ENCODE results near the gene AMIGO1.

AMIGO1 gene

GRCh38 chr1:109488696-109489095, 20.8 kb downstream of the AMIGO1 start:
- no peak for TF ChIP-seq TAF1 (IDR thresholded peaks at IDR 0.05; ENCODE audit: borderline replicate concordance, low read depth, low read length)
- no peak for TF ChIP-seq POLR2A (IDR thresholded peaks at IDR 0.05; ENCODE audit: low read depth, low read length)
- no peak for TF ChIP-seq POLR2AphosphoS5 (IDR thresholded peaks at IDR 0.05; ENCODE audit: low read depth, low read length)
- DNase-seq (ENCODE audit: insufficient read length) (no peak), FAIRE-seq (no peak)

DNA sequence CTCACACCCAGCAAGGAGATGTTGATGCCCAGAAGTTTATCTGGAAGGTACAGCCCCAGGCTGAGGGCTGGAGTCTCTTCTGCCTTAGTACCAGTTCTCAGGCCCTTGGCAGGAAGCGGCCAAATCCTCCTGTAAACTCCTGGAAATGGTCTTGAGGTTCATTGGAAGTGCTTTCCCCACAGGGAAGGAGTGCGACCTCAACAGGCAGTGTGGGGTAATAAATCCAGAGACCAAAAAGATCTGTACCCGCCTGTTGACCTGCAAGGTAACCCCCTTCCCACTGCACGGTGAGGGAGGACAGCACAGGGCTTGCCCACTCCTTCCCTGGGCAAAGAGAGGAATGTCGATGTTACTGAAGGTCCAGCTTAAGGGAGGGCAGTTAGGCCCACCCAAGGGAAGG, 21.3 kb downstream of the AMIGO1 start:
- FAIRE-seq: no peak
- TF ChIP-seq POLR2AphosphoS5 (IDR thresholded peaks at IDR 0.05; ENCODE audit: low read depth, low read length) (no peak), TAF1 (IDR thresholded peaks at IDR 0.05; ENCODE audit: borderline replicate concordance, low read depth, low read length) (no peak)
- no peak for DNase-seq (ENCODE audit: insufficient read length)

DNA sequence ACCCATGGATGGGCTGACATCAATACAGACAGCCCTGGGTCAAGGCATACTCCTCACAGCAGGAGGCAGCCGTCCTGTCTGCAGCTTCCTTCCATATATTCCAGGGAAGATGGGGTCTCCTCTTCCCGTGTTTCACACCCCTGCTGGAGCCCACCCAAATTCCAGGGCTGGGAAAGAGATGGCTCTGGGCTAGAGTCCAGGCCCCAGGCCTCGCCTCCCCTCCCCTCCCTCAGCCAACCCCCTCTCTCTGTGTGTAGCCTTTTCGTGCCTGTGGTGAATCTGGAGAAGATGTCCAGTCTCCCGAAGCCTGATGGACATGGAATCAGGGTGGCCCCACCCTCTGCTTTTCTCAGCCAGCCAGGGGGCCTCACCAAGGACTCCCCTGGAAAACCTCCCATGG, 22.3 kb downstream of the AMIGO1 start:
- DNase-seq (ENCODE audit: insufficient read length): no peak
- TF ChIP-seq POLR2A (IDR thresholded peaks at IDR 0.05; ENCODE audit: low read depth, low read length) (no peak), POLR2AphosphoS5 (IDR thresholded peaks at IDR 0.05; ENCODE audit: low read depth, low read length) (no peak), TAF1 (IDR thresholded peaks at IDR 0.05; ENCODE audit: borderline replicate concordance, low read depth, low read length) (no peak)
- no peak for FAIRE-seq

DNA sequence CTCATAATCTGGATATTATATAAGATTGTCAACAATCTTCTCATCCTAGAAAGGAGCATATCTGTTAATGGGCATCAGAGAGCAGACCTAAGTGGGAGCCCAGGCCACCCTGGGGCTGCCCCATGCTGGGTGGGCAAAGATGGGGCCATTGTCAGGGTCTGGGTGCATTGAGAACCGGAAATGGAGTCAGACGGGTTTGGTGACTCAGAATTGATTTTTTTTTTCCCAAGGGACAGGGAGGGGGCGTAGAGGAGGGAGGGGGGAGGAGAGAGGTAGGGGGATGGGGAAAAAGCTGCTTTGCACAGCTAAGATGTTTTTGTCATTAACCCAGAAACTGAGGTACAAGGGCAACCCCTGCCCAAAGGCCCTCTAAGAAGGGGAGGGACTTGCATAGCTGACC, 24.5 kb downstream of the AMIGO1 start:
- TF ChIP-seq TAF1 (IDR thresholded peaks at IDR 0.05; ENCODE audit: borderline replicate concordance, low read depth, low read length) (no peak), POLR2AphosphoS5 (IDR thresholded peaks at IDR 0.05; ENCODE audit: low read depth, low read length) (no peak), POLR2A (IDR thresholded peaks at IDR 0.05; ENCODE audit: low read depth, low read length) (no peak)
- FAIRE-seq (no peak), DNase-seq (ENCODE audit: insufficient read length) (no peak)

DNA sequence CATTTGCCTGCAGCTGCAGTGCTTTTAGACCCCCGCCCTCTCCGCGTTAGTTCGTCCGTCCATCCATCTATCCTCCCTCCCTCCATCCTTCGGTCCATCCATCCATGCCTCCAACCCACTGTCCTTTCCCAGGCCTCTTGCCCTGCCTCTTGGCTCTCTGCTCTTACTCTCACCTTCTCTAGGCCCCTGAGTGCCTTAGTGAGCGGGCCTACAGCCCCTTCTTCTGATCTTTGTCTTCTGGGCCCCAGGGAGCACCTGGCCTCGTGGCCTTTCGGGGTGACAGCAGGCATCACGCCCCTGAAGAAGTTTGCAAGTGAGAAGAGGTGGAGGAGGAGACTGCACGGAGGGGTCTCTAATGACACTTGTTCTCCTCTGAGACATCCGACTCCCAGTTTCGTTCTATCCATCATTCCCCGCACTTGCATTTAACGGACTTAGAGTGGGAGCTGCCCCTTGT, 25.0 kb downstream of the AMIGO1 start:
- FAIRE-seq (no peak), DNase-seq (ENCODE audit: insufficient read length) (no peak)
- TF ChIP-seq TAF1 (IDR thresholded peaks at IDR 0.05; ENCODE audit: borderline replicate concordance, low read depth, low read length) (no peak), POLR2AphosphoS5 (IDR thresholded peaks at IDR 0.05; ENCODE audit: low read depth, low read length) (no peak), POLR2A (IDR thresholded peaks at IDR 0.05; ENCODE audit: low read depth, low read length) (no peak)

- TF ChIP-seq POLR2AphosphoS5 (IDR thresholded peaks at IDR 0.05; ENCODE audit: low read depth, low read length) (peak; percentile 72; the same call in 1 of the 2 replicates), POLR2A (IDR thresholded peaks at IDR 0.05; ENCODE audit: low read depth, low read length) (peak; percentile 94), TAF1 (IDR thresholded peaks at IDR 0.05; ENCODE audit: borderline replicate concordance, low read depth, low read length) (peak; percentile 96)
- FAIRE-seq (peak; percentile 97), DNase-seq (ENCODE audit: insufficient read length) (peak; percentile 97)
These were observed 25.6 kb downstream of the AMIGO1 start, which contains the start of gene ATXN7L2 for GRCh38 chr1:109483672-109484518. Gene ATXN7L2, plus strand, starts transcription at chr1:109483905. Its CDS starts 49 bp downstream, at chr1:109483954.

DNA sequence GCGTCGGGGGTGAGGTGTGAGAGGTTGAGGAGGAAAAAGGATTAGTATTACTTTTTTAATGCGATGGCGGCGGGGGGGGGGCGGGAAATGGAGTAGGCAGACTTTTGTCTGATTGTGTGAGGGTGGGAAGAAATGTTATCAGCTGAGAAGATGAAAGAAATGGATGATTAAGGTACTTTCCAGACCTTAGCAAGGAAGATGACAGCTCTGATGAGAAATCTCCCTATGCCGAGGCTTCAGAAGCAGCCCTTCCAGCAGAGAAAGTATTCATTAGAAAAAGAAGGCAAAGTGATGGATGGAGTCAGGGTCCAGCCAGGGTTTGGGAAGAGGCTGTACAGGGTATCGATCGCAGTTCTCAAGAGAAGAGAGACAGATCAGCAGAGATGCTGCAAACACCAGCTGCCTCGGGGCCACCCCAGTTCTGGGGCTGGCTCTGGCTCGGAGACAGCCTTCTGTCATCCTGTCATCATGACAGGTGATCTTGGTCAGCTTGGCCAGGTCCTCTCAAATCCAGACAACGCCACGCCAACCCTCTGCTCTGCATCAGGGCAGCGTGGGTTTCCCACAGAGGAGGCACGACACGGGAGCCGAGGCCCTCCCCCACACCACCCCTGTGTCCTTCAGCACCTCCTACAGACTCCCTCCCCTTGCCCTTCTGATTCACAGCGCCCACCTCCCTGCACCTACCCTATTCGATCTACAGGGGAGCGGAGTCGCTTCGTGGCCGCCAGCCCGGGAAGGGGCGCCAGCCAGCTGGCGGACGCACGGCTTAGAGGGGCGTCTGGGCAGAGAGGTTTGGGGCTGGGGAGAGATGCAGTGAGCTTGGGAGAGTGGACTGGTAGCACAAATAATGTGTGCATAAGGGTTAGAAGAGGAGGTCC, 26.5 kb downstream of the AMIGO1 start:
- DNase-seq (ENCODE audit: insufficient read length) (no peak), FAIRE-seq (no peak)
- TF ChIP-seq POLR2AphosphoS5 (IDR thresholded peaks at IDR 0.05; ENCODE audit: low read depth, low read length) (no peak), TAF1 (IDR thresholded peaks at IDR 0.05; ENCODE audit: borderline replicate concordance, low read depth, low read length) (no peak), POLR2A (IDR thresholded peaks at IDR 0.05; ENCODE audit: low read depth, low read length) (no peak)

GRCh38 chr1:109482242-109482641, 27.3 kb downstream of the AMIGO1 start:
- TF ChIP-seq POLR2AphosphoS5 (IDR thresholded peaks at IDR 0.05; ENCODE audit: low read depth, low read length) (no peak), POLR2A (IDR thresholded peaks at IDR 0.05; ENCODE audit: low read depth, low read length) (no peak), TAF1 (IDR thresholded peaks at IDR 0.05; ENCODE audit: borderline replicate concordance, low read depth, low read length) (no peak)
- FAIRE-seq (no peak), DNase-seq (ENCODE audit: insufficient read length) (no peak)

- no peak for FAIRE-seq
- DNase-seq (ENCODE audit: insufficient read length): no peak
- TF ChIP-seq POLR2A (IDR thresholded peaks at IDR 0.05; ENCODE audit: low read depth, low read length) (no peak), POLR2AphosphoS5 (IDR thresholded peaks at IDR 0.05; ENCODE audit: low read depth, low read length) (no peak)
These were observed 27.9 kb downstream of the AMIGO1 start for GRCh38 chr1:109481646-109482045.

DNA sequence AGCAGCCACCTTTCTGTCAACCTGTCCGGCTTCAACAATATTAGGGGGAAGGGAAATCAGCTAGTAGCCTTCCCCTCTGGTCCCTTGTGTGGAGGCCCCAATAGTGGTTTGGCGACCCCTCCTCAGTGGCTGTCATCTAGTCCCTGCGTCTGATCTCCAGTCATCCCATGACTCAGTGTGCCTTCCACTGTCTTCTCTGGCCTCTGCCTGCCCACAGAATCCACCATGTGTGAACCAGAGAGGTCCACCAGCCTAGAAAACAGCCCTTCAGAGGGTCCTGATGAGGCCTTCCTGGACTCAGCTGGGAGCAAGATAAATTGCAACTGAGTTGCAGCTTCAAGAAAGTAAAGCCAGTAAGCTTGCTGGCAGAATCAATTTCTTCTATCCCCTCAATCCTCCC, 29.6 kb downstream of the AMIGO1 start:
- FAIRE-seq (no peak), DNase-seq (ENCODE audit: insufficient read length) (no peak)
- TF ChIP-seq TAF1 (IDR thresholded peaks at IDR 0.05; ENCODE audit: borderline replicate concordance, low read depth, low read length): no peak
- TF ChIP-seq POLR2A (IDR thresholded peaks at IDR 0.05; ENCODE audit: low read depth, low read length): no peak

- no peak for FAIRE-seq
- TF ChIP-seq POLR2AphosphoS5 (IDR thresholded peaks at IDR 0.05; ENCODE audit: low read depth, low read length): no peak
- TF ChIP-seq TAF1 (IDR thresholded peaks at IDR 0.05; ENCODE audit: borderline replicate concordance, low read depth, low read length): no peak
- TF ChIP-seq POLR2A (IDR thresholded peaks at IDR 0.05; ENCODE audit: low read depth, low read length): no peak
- DNase-seq (ENCODE audit: insufficient read length): no peak
These were observed 30.2 kb downstream of the AMIGO1 start for GRCh38 chr1:109479311-109479710.

Data from GM12892 (cell line).